Measurements from ENCODE around the gene NPW. TPM values are rescaled to one million over a fixed set of nuclear protein-coding genes. Genes with fewer than 3 reads are reported as not detected.

The NPW gene
- total RNA-seq, 2 experiments from 2014 or later = 0.73 TPM; not detected in 1

GRCh38 chr16:1985466-1986150 is 34.0 kb upstream of the NPW start:
- Mint-ChIP-seq H3K36me3 (ENCODE audit: low read depth) (peaks cover 16% of the 10 kb centered on the region), H3K4me1 (ENCODE audit: low read depth) (peaks cover 33% of the 10 kb centered on the region), H3K4me3 (peak overlapping the region; percentile 80), H3K27ac (no peak overlapping the region), H3K27me3 (ENCODE audit: low read depth) (peaks cover 35% of the 10 kb centered on the region), H3K9me3 (ENCODE audit: insufficient read depth) (no peaks in the 10 kb centered on the region)
- ATAC-seq = no peak
- DNase-seq = no peak
- ChIA-PET CTCF (interaction anchor here (1.2 to 3.7 kb wide), 3 partner anchors 18 to 155 kb away, joined by 3 to 13 read pairs (median 5); partner anchors contain the start of gene MSRB1), POLR2A (interaction anchor here (0.7 to 2.7 kb wide), 3 partner anchors 14 to 237 kb away, joined by 3 to 24 read pairs (median 13); partner anchors contain the start of genes RPS2 and TBL3)

- Mint-ChIP-seq H3K4me1 (ENCODE audit: low read depth) (peaks cover 41% of the 10 kb centered on the region), H3K27ac (no peak overlapping the region), H3K27me3 (ENCODE audit: low read depth) (peaks cover 21% of the 10 kb centered on the region), H3K4me3 (no peak overlapping the region), H3K9me3 (ENCODE audit: insufficient read depth) (no peaks in the 10 kb centered on the region), H3K36me3 (ENCODE audit: low read depth) (peaks cover 16% of the 10 kb centered on the region)
- CTCF ChIA-PET = no interaction called here
- ATAC-seq (no peak), DNase-seq (no peak)
- POLR2A ChIA-PET = interaction anchor here (0.8 kb wide), 1 partner anchor 22 kb away, joined by 5 read pairs; the partner anchor contains the start of gene RPS2
Measured at GRCh38 chr16:1987198-1987597, 32.4 kb upstream of the NPW start.

DNA sequence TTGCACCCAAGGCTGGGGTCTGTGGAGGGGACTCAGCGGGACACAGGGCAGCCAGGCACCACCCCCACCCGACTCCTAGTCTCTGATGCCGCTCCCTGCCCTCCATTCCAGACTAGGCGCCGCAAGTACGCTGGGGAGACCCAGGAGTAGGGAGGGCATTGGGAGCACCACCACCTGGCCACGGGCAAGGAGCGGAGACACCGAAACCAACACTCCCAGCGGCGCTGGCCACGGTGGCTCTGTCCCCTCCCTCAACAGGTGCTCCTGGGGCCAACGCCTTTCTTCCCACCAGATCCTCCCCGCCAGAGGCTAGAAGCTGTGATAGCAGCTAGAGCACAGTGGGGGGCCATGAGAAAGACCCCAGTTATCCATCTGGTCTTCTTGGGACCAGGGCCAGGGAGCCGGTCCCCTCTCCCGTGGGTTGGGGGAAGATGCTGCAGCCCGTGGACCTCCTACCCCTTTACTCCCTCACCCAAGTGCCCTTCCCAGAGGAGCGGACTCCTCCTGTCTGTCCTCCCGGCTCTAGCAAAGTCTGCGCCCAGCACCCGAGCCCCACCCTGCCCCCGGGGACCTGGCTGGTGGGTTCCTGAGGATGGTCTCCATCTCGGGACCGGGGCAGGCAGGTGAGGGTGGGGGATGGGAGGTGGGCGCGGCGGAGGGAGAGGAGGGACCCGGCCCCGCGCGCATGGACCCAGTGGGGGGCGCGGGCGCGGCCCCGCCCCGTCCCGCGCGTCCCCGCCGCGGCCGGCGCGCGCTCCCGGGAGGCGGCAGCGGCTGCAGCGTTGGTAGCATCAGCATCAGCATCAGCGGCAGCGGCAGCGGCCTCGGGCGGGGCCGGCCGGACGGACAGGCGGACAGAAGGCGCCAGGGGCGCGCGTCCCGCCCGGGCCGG is 30.1 kb upstream of the NPW start, which contains the start of gene SYNGR3:
Gene SYNGR3, plus strand, starts transcription at position 762 of the 892 bp plus-strand sequence. CDS start 133 bp downstream, outside the sequence.
- ChIA-PET POLR2A (interaction anchor here (1.1 to 6.5 kb wide), 3 partner anchors 25 to 166 kb away, joined by 3 to 44 read pairs (median 12); partner anchors contain the start of genes RPS2 and TRAF7), CTCF (interaction anchor here (0.9 kb wide), 1 partner anchor 166 kb away, joined by 4 read pairs; the partner anchor contains the start of gene TRAF7)
- DNase-seq (no peak), ATAC-seq (no peak)
- peak within 1 kb of the TSS; percentile 69 for H3K4me3 Mint-ChIP-seq
- peaks cover 10% of the 10 kb centered on the region for H3K27me3 Mint-ChIP-seq (ENCODE audit: low read depth)
- H3K27ac Mint-ChIP-seq = peak within 1 kb of the TSS; percentile 78
- peaks cover 39% of the 10 kb centered on the region for H3K4me1 Mint-ChIP-seq (ENCODE audit: low read depth)
- no peaks in the 10 kb centered on the region for H3K9me3 Mint-ChIP-seq (ENCODE audit: insufficient read depth)
- peaks cover 16% of the 10 kb centered on the region for H3K36me3 Mint-ChIP-seq (ENCODE audit: low read depth)

- DNase-seq (no peak), ATAC-seq (no peak)
- Mint-ChIP-seq H3K27ac (no peak overlapping the region), H3K9me3 (ENCODE audit: insufficient read depth) (no peaks in the 10 kb centered on the region), H3K4me1 (ENCODE audit: low read depth) (peaks cover 33% of the 10 kb centered on the region), H3K27me3 (ENCODE audit: low read depth) (peaks cover 10% of the 10 kb centered on the region), H3K4me3 (no peak overlapping the region), H3K36me3 (ENCODE audit: low read depth) (peaks cover 16% of the 10 kb centered on the region)
- CTCF ChIA-PET = interaction anchor here (0.9 to 3.1 kb wide), 3 partner anchors 13 to 165 kb away, joined by 3 to 21 read pairs (median 4); partner anchors contain the start of gene TRAF7
- POLR2A ChIA-PET = interaction anchor here (0.8 to 6.5 kb wide), 4 partner anchors 26 to 165 kb away, joined by 3 to 44 read pairs (median 8); partner anchors contain the start of genes RPS2 and TRAF7
Measured at GRCh38 chr16:1990101-1990350, 29.6 kb upstream of the NPW start.

GRCh38 chr16:1990351-1991134 is 29.0 kb upstream of the NPW start:
- H3K4me3 Mint-ChIP-seq = peak overlapping the region; percentile 69
- H3K9me3 Mint-ChIP-seq (ENCODE audit: insufficient read depth) = no peaks in the 10 kb centered on the region
- peak; percentile 58 for DNase-seq
- ChIA-PET CTCF (interaction anchor here (0.9 to 3.1 kb wide), 3 partner anchors 13 to 165 kb away, joined by 3 to 21 read pairs (median 4); partner anchors contain the start of gene TRAF7), POLR2A (interaction anchor here (0.8 to 6.5 kb wide), 6 partner anchors 12 to 165 kb away, joined by 3 to 44 read pairs (median 4); partner anchors contain the start of genes RPS2 and TRAF7)
- peaks cover 16% of the 10 kb centered on the region for H3K36me3 Mint-ChIP-seq (ENCODE audit: low read depth)
- H3K27ac Mint-ChIP-seq = peak overlapping the region; percentile 78
- peak; percentile 10 for ATAC-seq
- H3K27me3 Mint-ChIP-seq (ENCODE audit: low read depth) = peaks cover 10% of the 10 kb centered on the region
- peaks cover 28% of the 10 kb centered on the region for H3K4me1 Mint-ChIP-seq (ENCODE audit: low read depth)

GRCh38 chr16:1991135-1991551 is 28.4 kb upstream of the NPW start:
- H3K9me3 Mint-ChIP-seq (ENCODE audit: insufficient read depth) = no peaks in the 10 kb centered on the region
- H3K27me3 Mint-ChIP-seq (ENCODE audit: low read depth) = peaks cover 10% of the 10 kb centered on the region
- H3K4me1 Mint-ChIP-seq (ENCODE audit: low read depth) = peaks cover 28% of the 10 kb centered on the region
- peak overlapping the region; percentile 78 for H3K27ac Mint-ChIP-seq
- H3K36me3 Mint-ChIP-seq (ENCODE audit: low read depth) = peaks cover 16% of the 10 kb centered on the region
- DNase-seq (peak; percentile 70), ATAC-seq (peak; percentile 38)
- peak overlapping the region; percentile 69 for H3K4me3 Mint-ChIP-seq
- ChIA-PET CTCF (interaction anchor here (1.5 to 3.1 kb wide), 2 partner anchors 12 to 156 kb away, joined by 3 to 21 read pairs; no protein-coding TSS in a partner anchor), POLR2A (interaction anchor here (0.8 to 6.5 kb wide), 7 partner anchors 13 to 164 kb away, joined by 3 to 44 read pairs (median 4); partner anchors contain the start of genes RPS2, TBL3 and TRAF7)

DNA sequence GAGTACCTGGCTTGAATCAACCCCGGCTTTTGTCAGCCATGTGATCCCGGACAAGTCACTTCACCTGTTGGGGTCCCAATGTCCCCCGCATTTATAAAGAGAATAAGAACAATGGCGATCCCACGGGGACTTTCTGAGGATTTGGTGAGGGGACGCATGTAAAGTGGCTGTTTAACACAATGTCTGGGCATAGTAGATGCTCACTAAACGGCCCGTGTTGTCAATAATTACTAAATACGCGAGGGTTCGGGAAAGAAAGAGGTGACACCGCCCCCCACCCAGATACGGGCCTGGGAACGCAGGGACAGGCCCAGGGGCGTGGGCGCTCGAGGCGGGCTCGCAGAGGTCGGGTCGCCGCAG is 28.0 kb upstream of the NPW start:
- H3K36me3 Mint-ChIP-seq (ENCODE audit: low read depth) = peaks cover 12% of the 10 kb centered on the region

GRCh38 chr16:1991948-1992703 is 27.5 kb upstream of the NPW start:
- H3K27ac Mint-ChIP-seq = no peak overlapping the region
- DNase-seq (peak; percentile 97), ATAC-seq (peak; percentile 78)
- POLR2A ChIA-PET = interaction anchor here (0.5 to 6.5 kb wide), 5 partner anchors 17 to 411 kb away, joined by 3 to 44 read pairs (median 4); partner anchors contain the start of genes RPS2, TBL3, TRAF7 and ZNF598
- H3K36me3 Mint-ChIP-seq (ENCODE audit: low read depth) = peaks cover 10% of the 10 kb centered on the region
- CTCF ChIA-PET = interaction anchor here (1.1 to 3.1 kb wide), 2 partner anchors 11 to 148 kb away, joined by 6 to 21 read pairs; no protein-coding TSS in a partner anchor
- peak overlapping the region; percentile 69 for H3K4me3 Mint-ChIP-seq
- no peaks in the 10 kb centered on the region for H3K9me3 Mint-ChIP-seq (ENCODE audit: insufficient read depth)
- H3K27me3 Mint-ChIP-seq (ENCODE audit: low read depth) = peaks cover 10% of the 10 kb centered on the region
- peaks cover 30% of the 10 kb centered on the region for H3K4me1 Mint-ChIP-seq (ENCODE audit: low read depth)

More for the DNA sequence above, 28.0 kb upstream of the NPW start:
- CTCF ChIA-PET = interaction anchor here (1.1 to 3.1 kb wide), 3 partner anchors 12 to 156 kb away, joined by 3 to 21 read pairs (median 6); no protein-coding TSS in a partner anchor
- Mint-ChIP-seq H3K4me3 (peak overlapping the region; percentile 69), H3K9me3 (ENCODE audit: insufficient read depth) (no peaks in the 10 kb centered on the region), H3K27ac (peak overlapping the region; percentile 78), H3K27me3 (ENCODE audit: low read depth) (peaks cover 10% of the 10 kb centered on the region), H3K4me1 (ENCODE audit: low read depth) (peaks cover 25% of the 10 kb centered on the region)
- DNase-seq (no peak), ATAC-seq (no peak)
- POLR2A ChIA-PET = interaction anchor here (1.1 to 6.5 kb wide), 5 partner anchors 13 to 164 kb away, joined by 4 to 44 read pairs (median 5); partner anchors contain the start of genes RPS2, TBL3 and TRAF7

GRCh38 chr16:1992704-1993317 is 26.8 kb upstream of the NPW start:
- ChIA-PET CTCF (interaction anchor here (1.1 to 3.1 kb wide), 2 partner anchors 11 to 147 kb away, joined by 6 to 21 read pairs; no protein-coding TSS in a partner anchor), POLR2A (interaction anchor here (0.5 to 6.5 kb wide), 4 partner anchors 17 to 412 kb away, joined by 3 to 44 read pairs (median 4); partner anchors contain the start of genes RPS2 and ZNF598)
- Mint-ChIP-seq H3K4me1 (ENCODE audit: low read depth) (peaks cover 33% of the 10 kb centered on the region), H3K9me3 (ENCODE audit: insufficient read depth) (no peaks in the 10 kb centered on the region), H3K27ac (no peak overlapping the region), H3K4me3 (no peak overlapping the region), H3K27me3 (ENCODE audit: low read depth) (peaks cover 10% of the 10 kb centered on the region), H3K36me3 (ENCODE audit: low read depth) (peaks cover 13% of the 10 kb centered on the region)
- ATAC-seq = no peak
- no peak for DNase-seq

Data from activated CD8-positive, alpha-beta T cell treated with anti-CD3 and anti-CD28 coated beads, Interleukin-2, amount 10 ng/mL, durations not matched to agents 7 days and 5 days (primary cell).